Central memory CD4-positive, alpha-beta T cell (primary cell): ENCODE data around the gene INPP4B.

ENCODE experiments used
- DNase-seq: peaks from one replicate; pipeline ENCODE4 v3.0.0; 2022

The INPP4B gene

DNA sequence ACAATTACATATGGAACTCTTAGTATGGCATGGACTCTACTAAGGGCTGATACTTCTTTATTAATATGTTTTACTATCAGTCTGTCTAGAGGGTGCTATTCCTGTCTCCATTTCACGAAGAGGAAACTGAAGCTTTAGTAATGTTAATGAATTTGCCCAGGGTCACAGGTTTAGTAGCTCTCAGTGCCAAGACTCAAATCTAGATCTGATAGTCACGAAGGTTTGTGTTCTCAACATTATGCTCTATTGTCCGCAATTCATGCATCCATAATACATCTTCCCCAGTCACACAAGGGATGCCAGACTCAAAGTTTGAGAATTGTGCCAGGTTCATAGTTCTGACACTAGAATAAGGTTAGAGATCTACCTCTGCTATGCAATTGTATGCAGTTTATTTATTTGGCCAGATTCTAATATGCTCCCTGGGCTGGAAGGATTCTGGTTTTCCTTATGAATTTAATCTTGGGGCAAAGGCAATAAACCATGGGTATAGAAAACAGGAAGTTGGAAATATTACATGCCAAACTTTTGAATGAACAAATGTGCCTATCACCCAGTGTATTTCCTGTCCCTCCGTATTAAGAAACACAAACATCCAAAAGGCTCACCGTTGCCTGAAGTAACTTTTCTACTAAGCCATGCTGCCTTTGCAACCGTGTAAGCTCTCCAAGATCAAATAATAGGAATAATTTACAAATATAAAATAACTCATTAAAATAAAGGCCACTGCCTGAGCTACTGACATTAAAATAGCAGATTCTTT, 478.5 kb downstream of the INPP4B start:
- no peak for DNase-seq

GRCh38 chr4:142366769-142367181, 479.3 kb downstream of the INPP4B start:
- no peak for DNase-seq

DNA sequence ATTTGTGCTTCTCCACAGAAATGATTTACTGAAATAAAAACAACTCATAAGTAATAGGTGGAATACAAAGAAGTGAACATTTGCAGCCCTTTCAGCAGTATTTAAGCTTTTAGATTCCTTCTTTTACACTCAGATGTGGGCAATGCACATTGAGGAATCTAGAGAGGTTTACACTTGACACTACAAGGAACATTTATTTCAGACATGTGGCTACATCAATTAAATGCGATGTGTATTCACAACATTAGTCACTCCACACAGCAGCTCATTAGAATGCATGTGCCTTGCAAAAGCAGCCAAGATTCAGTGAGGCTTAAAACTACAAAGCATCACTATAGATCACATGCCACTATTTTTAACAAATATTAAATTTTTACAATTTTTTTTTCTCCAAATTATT, 480.7 kb downstream of the INPP4B start:
- no peak for DNase-seq

- DNase-seq: no peak
These were observed 482.4 kb downstream of the INPP4B start for GRCh38 chr4:142363686-142364085.

- no peak for DNase-seq
These were observed 484.1 kb downstream of the INPP4B start for GRCh38 chr4:142361981-142362380.

DNA sequence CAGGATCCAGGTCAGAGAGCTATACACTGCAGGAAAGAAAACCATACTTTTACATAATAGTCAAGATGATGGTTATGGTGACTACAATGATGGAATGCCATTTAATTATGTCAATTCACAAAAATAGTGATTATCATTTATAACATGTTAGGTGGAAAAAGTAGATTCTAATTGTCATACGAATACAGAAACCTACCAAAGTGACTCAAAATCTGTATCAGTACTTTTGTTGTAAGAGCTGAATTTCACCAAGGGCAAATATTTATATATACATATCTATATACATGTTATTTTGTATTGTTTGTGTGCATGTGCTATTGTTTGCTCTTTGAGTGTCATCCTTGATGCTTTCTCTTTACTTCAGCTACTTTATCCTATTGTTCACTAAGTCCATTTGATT, 485.4 kb downstream of the INPP4B start:
- no peak for DNase-seq

- no peak for DNase-seq
These were observed 487.4 kb downstream of the INPP4B start for GRCh38 chr4:142358656-142359055.

- no peak for DNase-seq
These were observed 489.3 kb downstream of the INPP4B start for GRCh38 chr4:142356801-142357200.

GRCh38 chr4:142356118-142356759, 489.9 kb downstream of the INPP4B start:
- DNase-seq: no peak

DNA sequence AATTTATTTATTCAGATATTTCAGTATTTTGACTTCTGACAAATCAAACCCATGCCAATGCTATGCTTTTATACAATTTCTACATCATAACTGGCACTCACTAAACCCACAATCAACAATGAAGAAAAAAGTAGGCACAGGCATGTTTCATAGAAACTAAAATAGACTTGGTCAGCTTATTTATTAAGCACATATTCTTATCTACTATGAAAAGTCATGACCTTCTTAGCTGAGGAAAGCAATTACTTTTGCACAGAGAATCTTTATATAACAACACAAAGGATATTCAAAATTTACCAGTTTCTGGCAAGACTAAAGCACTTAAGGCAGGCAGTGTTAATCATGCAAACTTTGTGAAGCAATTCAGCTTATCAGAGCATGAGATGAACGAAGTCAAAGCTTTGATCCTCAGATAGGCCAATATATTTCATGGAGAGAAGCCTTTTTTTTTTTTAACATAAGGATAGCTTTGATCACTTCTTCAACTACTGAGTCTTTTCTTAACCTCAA, 490.6 kb downstream of the INPP4B start:
- DNase-seq: no peak

- peak; percentile 69 for DNase-seq
These were observed 491.2 kb downstream of the INPP4B start for GRCh38 chr4:142354794-142355420.

DNA sequence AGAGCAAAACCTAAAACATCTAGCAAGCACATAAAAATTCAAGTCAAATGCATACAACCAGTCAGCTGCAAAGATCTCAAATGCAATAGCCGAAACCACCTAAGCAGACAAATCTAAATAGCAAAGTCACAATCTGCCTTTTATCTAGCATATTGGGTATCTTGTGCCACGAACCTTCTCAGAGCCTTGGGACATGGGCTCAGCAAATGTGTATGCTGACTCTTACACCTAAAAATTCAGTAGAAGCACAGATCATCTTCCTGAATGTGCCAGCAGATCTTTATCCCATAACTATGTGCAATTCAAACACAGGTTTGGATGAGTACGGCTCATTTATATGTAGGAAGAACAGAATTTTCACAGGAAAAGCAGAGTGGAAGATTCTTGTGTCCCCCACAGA, 492.1 kb downstream of the INPP4B start:
- no peak for DNase-seq

GRCh38 chr4:142353149-142353738, 492.9 kb downstream of the INPP4B start:
- DNase-seq: peak; percentile 33

GRCh38 chr4:142352712-142353111, 493.4 kb downstream of the INPP4B start:
- no peak for DNase-seq

- DNase-seq: no peak
These were observed 494.1 kb downstream of the INPP4B start for GRCh38 chr4:142351958-142352357.

- no peak for DNase-seq
These were observed 495.2 kb downstream of the INPP4B start for GRCh38 chr4:142350871-142351270.

GRCh38 chr4:142348613-142349021, 497.5 kb downstream of the INPP4B start:
- no peak for DNase-seq

GRCh38 chr4:142347241-142347640, 498.9 kb downstream of the INPP4B start:
- DNase-seq: no peak

DNA sequence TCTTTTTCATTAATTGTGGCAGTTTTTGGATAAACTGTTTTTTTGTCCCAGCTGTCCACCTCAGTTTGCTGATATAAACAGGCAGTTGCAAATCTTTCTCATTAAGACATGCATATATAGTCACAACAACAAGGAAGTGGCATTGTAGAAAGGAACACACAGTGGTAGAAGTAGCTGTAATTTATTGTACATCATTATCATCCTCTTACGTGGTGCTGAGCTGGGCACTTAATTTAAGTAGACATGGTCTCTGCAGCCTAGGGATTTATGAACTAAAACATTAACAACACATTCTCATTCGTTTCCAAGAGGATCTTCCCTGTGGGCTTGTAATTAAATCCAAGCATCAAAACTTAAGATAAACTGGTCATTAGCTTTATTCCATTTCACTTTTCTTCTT, 500.2 kb downstream of the INPP4B start:
- DNase-seq: no peak

DNA sequence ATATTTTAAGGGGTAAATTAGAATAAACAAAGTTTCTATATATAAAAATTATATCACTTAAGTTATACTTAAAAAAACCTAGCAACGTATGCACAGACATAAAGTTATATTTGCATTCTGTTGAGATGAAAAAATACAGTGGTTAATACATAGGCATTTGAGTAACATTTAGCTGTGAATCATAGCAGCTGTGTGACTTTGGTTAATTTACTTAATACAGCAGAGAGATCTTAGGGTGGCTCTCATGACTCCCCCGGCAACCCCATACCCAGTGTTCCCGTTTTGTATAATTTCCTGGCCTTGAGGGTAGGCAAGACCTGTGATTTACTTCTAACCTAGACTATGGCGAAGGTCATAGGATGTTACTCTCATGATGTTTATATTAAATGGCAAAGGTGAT, 504.8 kb downstream of the INPP4B start:
- no peak for DNase-seq

DNA sequence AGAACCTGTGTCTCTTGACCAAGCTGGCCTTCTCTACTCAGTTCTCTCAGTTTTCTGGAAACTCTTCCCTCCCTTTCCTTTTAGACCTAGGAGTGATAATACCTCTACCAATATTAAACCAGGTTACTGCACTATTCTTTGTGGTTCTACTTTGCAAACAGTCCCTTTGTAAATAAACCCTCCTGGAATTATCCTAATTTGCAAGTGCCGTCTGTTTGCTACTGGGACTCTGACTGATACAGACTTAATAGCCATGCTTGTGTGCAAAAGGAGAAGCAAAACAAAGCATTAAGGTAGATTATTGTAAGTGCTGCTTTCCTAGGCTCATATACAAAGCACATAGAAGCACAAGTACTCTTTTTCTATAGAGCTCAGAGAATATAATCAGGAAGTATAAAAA, 507.0 kb downstream of the INPP4B start:
- no peak for DNase-seq

DNA sequence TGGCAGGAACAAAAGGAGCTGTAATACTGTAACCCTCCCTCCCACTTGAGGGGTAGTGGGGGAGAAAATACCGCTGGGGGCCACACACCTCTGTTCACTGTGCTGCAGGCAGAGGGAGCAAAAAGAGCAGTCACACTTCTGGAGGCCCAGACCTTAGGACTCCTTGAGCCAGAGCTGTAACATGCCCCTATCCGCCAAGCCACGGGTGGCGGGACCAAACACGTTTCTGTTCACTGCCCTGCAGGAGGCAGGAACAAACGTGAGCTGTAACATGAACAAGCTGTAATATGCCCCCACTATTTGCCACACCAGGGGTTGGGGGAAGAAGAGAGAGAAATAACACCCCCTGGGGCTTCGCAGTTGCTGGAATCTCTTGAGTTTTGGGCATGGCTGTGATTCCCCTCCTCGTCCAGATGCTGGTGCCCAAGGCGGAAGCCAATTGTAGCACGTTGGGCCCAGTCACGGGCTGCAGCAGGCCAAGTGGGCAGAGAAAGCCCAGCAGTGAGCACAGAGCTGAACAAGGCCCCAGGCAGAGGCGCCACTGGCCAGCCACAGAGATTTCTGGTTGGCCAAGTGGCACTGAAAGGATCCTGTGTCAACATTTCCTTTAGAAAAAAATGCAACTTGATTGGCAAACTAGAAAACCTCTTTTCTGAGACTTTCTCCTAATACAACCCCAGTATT, 509.7 kb downstream of the INPP4B start:
- DNase-seq: no peak

GRCh38 chr4:142334931-142335330, 511.2 kb downstream of the INPP4B start:
- no peak for DNase-seq
